H1 (cell line): ENCODE data around the gene EEF2K. TPM values are rescaled to one million over a fixed set of nuclear protein-coding genes. Genes with fewer than 3 reads are reported as not detected.

Experiments used
- CTCF ChIA-PET: fragments of 300-600 bp; sonication (Branson Sonifier 250); formaldehyde crosslinking; loops from one replicate; lab custom pipeline; 2021; ENCODE audit not compliant: partially characterized antibody; lab: Charles Lee
- POLR2A ChIA-PET: fragments of 300-600 bp; sonication (Branson Sonifier 250); formaldehyde crosslinking; loops from one replicate; lab custom pipeline; 2021; ENCODE audit warnings: inconsistent platforms; ENCODE audit not compliant: partially characterized antibody; lab: Charles Lee
- DNase-seq, 2 experiments: peaks; one replicate each; pipeline versions ENCODE4 v3.0.0 to v3.0.0-alpha.2; 2010 to 2022; ENCODE audit warnings: low spot score in 2 of 2, low read depth in 1 of 2, mixed read lengths in 1 of 2
- FAIRE-seq: peaks from 2 replicates; lab custom pipeline; 2011; peaks lifted over from hg19 to GRCh38; lab: Jason Lieb, UNC
- H2AFZ ChIP-seq: 2 replicates; pipeline ENCODE4 v1.8.1; 2012; ENCODE audit warnings: low read length, inconsistent platforms
- H2AK5ac ChIP-seq: 2 replicates; pipeline ENCODE4 v1.6.1; 2013; ENCODE audit warnings: low read depth, low read length
- H2BK120ac ChIP-seq: replicated peaks from 2 replicates; pipeline ENCODE3; 2013; ENCODE audit warnings: low read depth, low read length, inconsistent platforms
- H2BK12ac ChIP-seq: 2 replicates; pipeline ENCODE4 v1.6.1; 2013; ENCODE audit warnings: low read depth, low read length
- H2BK15ac ChIP-seq: 2 replicates; pipeline ENCODE4 v1.6.1; 2013; ENCODE audit warnings: low read length
- H2BK20ac ChIP-seq: 2 replicates; pipeline ENCODE4 v1.6.1; 2013; ENCODE audit warnings: low read length
- H2BK5ac ChIP-seq: 2 replicates; pipeline ENCODE4 v1.6.1; 2013; ENCODE audit warnings: low read depth, low read length
- H3K14ac ChIP-seq: 2 replicates; pipeline ENCODE4 v1.6.1; 2013; ENCODE audit warnings: inconsistent platforms; ENCODE audit not compliant: insufficient read length
- H3K18ac ChIP-seq: 2 replicates; pipeline ENCODE4 v1.6.1; 2013; ENCODE audit warnings: low read length; ENCODE audit errors: extremely low read depth
- H3K23ac ChIP-seq: 2 replicates; pipeline ENCODE4 v1.6.1; 2013; ENCODE audit warnings: inconsistent platforms; ENCODE audit not compliant: insufficient read length
- H3K23me2 ChIP-seq: 2 replicates; pipeline ENCODE4 v1.6.1; 2013; ENCODE audit warnings: low read depth, low read length
- H3K27ac ChIP-seq: 2 replicates; pipeline ENCODE4 v1.6.1; 2011; ENCODE audit warnings: low read depth, low read length, inconsistent platforms
- H3K27me3 ChIP-seq, 4 experiments: replicated peaks in 1 of 4; 1 replicate in 1 of 4; 2 replicates in 3 of 4; pipeline versions ENCODE4 v1.6.1 to v1.8.1; 2011 to 2013; ENCODE audit warnings: low read length in 3 of 4, mild to moderate bottlenecking in 3 of 4, inconsistent platforms in 2 of 4, mixed read lengths in 2 of 4, moderate library complexity in 1 of 4; ENCODE audit not compliant: control insufficient read depth in 3 of 4, insufficient read depth in 3 of 4; ENCODE audit errors: extremely low read depth in 1 of 4
- H3K36me3 ChIP-seq, 4 experiments: 2 replicates each; pipeline versions ENCODE4 v1.6.1 to v1.8.1; 2011 to 2013; ENCODE audit warnings: mild to moderate bottlenecking in 4 of 4, low read length in 3 of 4, moderate library complexity in 2 of 4, control low read depth in 1 of 4, inconsistent platforms in 1 of 4; ENCODE audit not compliant: insufficient read depth in 4 of 4, control insufficient read depth in 2 of 4
- H3K4ac ChIP-seq: replicated peaks from 2 replicates; pipeline ENCODE3; 2013; ENCODE audit warnings: low read length, low read depth, mixed read lengths, inconsistent platforms; ENCODE audit not compliant: insufficient read length
- H3K4me1 ChIP-seq, 4 experiments: replicated peaks in 1 of 4; 1 replicate in 1 of 4; 2 replicates in 3 of 4; pipeline versions ENCODE4 v1.6.1 to v1.8.1; 2011 to 2013; ENCODE audit warnings: low read length in 3 of 4, inconsistent platforms in 2 of 4, mixed read lengths in 1 of 4; ENCODE audit not compliant: insufficient read depth in 4 of 4, control insufficient read depth in 3 of 4
- H3K4me2 ChIP-seq, 2 experiments: 2 replicates each; pipeline versions ENCODE4 v1.6.1 to v1.8.1; 2011 to 2013; ENCODE audit warnings: low read depth in 2 of 2, low read length in 2 of 2, control low read depth in 1 of 2, inconsistent platforms in 1 of 2, mild to moderate bottlenecking in 1 of 2; ENCODE audit not compliant: insufficient read depth in 1 of 2
- H3K4me3 ChIP-seq, 4 experiments: fragments of 200-600, 300-600 bp in 1 of 4; sonication (generic), shearing (Covaris generic), sonication (Bioruptor Twin) in 1 of 4; 2 replicates each; pipeline versions ENCODE4 v1.5.1 to v1.8.1; 2011 to 2016; ENCODE audit warnings: low read length in 4 of 4, low read depth in 3 of 4, control low read depth in 2 of 4, inconsistent platforms in 2 of 4, mild to moderate bottlenecking in 2 of 4, mixed read lengths in 1 of 4, moderate library complexity in 1 of 4; ENCODE audit not compliant: insufficient read depth in 2 of 4; ENCODE audit errors: extremely low read depth in 1 of 4
- H3K56ac ChIP-seq: replicated peaks from 2 replicates; pipeline ENCODE3; 2013; ENCODE audit warnings: low read depth, mild to moderate bottlenecking, mixed read lengths, low read length, inconsistent platforms; ENCODE audit not compliant: insufficient read length
- H3K79me1 ChIP-seq: 2 replicates; pipeline ENCODE4 v1.6.1; 2013; ENCODE audit warnings: low read depth, low read length, control low read depth
- H3K79me2 ChIP-seq, 2 experiments: 2 replicates each; pipeline versions ENCODE4 v1.6.1 to v1.8.1; 2012 to 2013; ENCODE audit warnings: low read length in 2 of 2, mild to moderate bottlenecking in 2 of 2, inconsistent platforms in 1 of 2; ENCODE audit not compliant: insufficient read depth in 2 of 2, control insufficient read depth in 1 of 2
- H3K9ac ChIP-seq, 4 experiments: replicated peaks in 1 of 4; 1 replicate in 1 of 4; 2 replicates in 3 of 4; pipeline versions ENCODE4 v1.6.1 to v1.8.1; 2011 to 2013; ENCODE audit warnings: low read depth in 3 of 4, low read length in 3 of 4, control low read depth in 2 of 4, mild to moderate bottlenecking in 2 of 4, moderate library complexity in 2 of 4, inconsistent platforms in 1 of 4; ENCODE audit errors: extremely low read depth in 1 of 4
- H3K9me3 ChIP-seq, 2 experiments: 2 replicates each; pipeline versions ENCODE4 v1.6.1 to v1.8.1; 2012 to 2013; ENCODE audit warnings: mild to moderate bottlenecking in 2 of 2, moderate library complexity in 2 of 2, control low read depth in 1 of 2, inconsistent platforms in 1 of 2, low read depth in 1 of 2, low read length in 1 of 2, mixed read lengths in 1 of 2; ENCODE audit not compliant: insufficient read depth in 2 of 2
- H4K20me1 ChIP-seq, 2 experiments: replicated peaks in 1 of 2; 2 replicates each; pipeline versions ENCODE3 to v1.8.1; 2011 to 2013; ENCODE audit warnings: inconsistent platforms in 2 of 2, low read length in 2 of 2, mild to moderate bottlenecking in 1 of 2; ENCODE audit not compliant: insufficient read depth in 2 of 2, control insufficient read depth in 1 of 2
- H4K5ac ChIP-seq: 2 replicates; pipeline ENCODE4 v1.6.1; 2013; ENCODE audit warnings: low read length, low read depth, mixed read lengths, inconsistent platforms; ENCODE audit not compliant: insufficient read length
- H4K8ac ChIP-seq: 2 replicates; pipeline ENCODE4 v1.8.0; 2013; ENCODE audit warnings: mild to moderate bottlenecking, moderate library complexity, low read length, inconsistent platforms; ENCODE audit not compliant: insufficient read depth; ENCODE audit errors: extremely low read depth
- H4K91ac ChIP-seq: replicated peaks from 2 replicates; pipeline ENCODE3; 2013; ENCODE audit warnings: low read length, mixed read lengths, inconsistent platforms; ENCODE audit not compliant: insufficient read length
- GABPA ChIP-seq: IDR thresholded peaks from 2 replicates; pipeline ENCODE4 v1.6.1; 2011; ENCODE audit warnings: mild to moderate bottlenecking, low read length, moderate library complexity, borderline replicate concordance; ENCODE audit not compliant: insufficient read depth
- KDM4A ChIP-seq: IDR thresholded peaks from one replicate; pipeline ENCODE4 v1.7.1; 2012; ENCODE audit warnings: low read depth, mild to moderate bottlenecking, moderate library complexity, low read length, inconsistent platforms; ENCODE audit not compliant: severe bottlenecking
- SAP30 ChIP-seq: fragments of 300-600 bp; sonication (generic); IDR thresholded peaks from 2 replicates; pipeline ENCODE4 v1.7.1; 2012; ENCODE audit warnings: low read length, moderate library complexity, mild to moderate bottlenecking, inconsistent platforms; ENCODE audit not compliant: insufficient read depth, insufficient replicate concordance
- SRF ChIP-seq: IDR thresholded peaks from 2 replicates; pipeline ENCODE4 v1.6.1; 2011; ENCODE audit warnings: mild to moderate bottlenecking, low read depth, low read length, moderate library complexity
- ZNF274 ChIP-seq: IDR thresholded peaks from 2 replicates; pipeline ENCODE4 v1.7.0; 2012; ENCODE audit warnings: low read length, borderline replicate concordance; ENCODE audit errors: extremely low read depth
- WGBS, 2 experiments: shearing (Covaris generic) in 1 of 2; methylation state at CpG; one replicate each; pipeline versions ENCODE4 v1.1.6 to v1.1.7; 2013 to 2015; ENCODE audit warnings: low lambda C conversion rate in 2 of 2, mixed read lengths in 2 of 2, inconsistent platforms in 1 of 2, low coverage in 1 of 2, missing lambda C conversion rate in 1 of 2; ENCODE audit not compliant: insufficient replicate concordance in 2 of 2, insufficient coverage in 1 of 2, insufficient read length in 1 of 2; ENCODE audit errors: extremely low coverage in 1 of 2, missing lambda C conversion rate in 1 of 2; 5-methylcytosine and 5-hydroxymethylcytosine counted together
- polyA plus RNA-seq, 7 experiments: library from polyadenylated mRNA; depleted of rRNA in 3 of 7; stranded (reverse) in 5 of 7; unstranded in 2 of 7; fragments of >200 nt in 5 of 7; fragments of 200-250 nt in 2 of 7; gene quantifications; 1 replicate in 5 of 7; 2 replicates in 1 of 7; 4 replicates in 1 of 7; pipeline versions ENCODE4 v1.2.1 to v1.2.3, GENCODE V29; 2011 to 2013; ENCODE audit warnings: missing spikeins in 2 of 7, mixed read lengths in 2 of 7
- total RNA-seq: library from RNA; stranded (reverse); fragmentation: NEBNext Ultra II Directional; extraction: Animal tissue kit (Norgen Biotek cat#: 25700); gene quantifications from 2 replicates; pipeline ENCODE4 v1.2.1, GENCODE V29; 2021

Gene EEF2K
- total and polyA plus RNA-seq, 2 of the 8 experiments (the other 6 are each of a cell fraction or from before 2014, with no cell fraction given) = 14.9 to 30.2 TPM

DNA sequence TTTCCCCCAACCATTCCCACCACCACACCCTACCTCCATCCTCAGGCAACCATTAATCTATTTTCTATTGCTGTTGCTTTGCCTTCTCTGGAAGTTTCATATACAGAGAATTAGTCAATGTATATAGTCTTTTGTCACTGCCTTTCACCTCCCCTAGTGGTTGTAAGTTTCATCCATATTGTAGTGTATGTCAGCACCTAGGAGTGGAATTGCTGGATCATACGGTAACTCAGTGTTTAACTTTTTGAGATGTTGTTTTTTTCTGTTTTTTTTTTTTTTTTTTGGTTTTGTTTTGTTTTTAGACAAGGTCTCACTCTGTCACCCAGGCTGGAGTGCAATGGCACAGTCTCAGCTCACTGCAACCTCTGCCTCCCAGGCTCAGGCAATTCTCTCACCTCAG, 16.9 kb downstream of the EEF2K start:
- H2AK5ac ChIP-seq = no peak overlapping the region
- no peak overlapping the region for H2BK12ac ChIP-seq
- no peaks in the 10 kb centered on the region for H3K23me2 ChIP-seq
- FAIRE-seq (no peak), DNase-seq (no peak)
- peaks cover 0 to 1% of the 10 kb centered on the region in 2 experiments for H4K20me1 ChIP-seq
- no peaks in the 10 kb centered on the region; the same call in 1 of the 2 replicates for H3K79me1 ChIP-seq
- H3K4me1 ChIP-seq = peaks cover 0 to 7% (median 4%) of the 10 kb centered on the region in 4 experiments; a peak in 6 of 7 replicates
- H3K4me2 ChIP-seq = no peak overlapping the region
- H3K27ac ChIP-seq = no peak overlapping the region
- H3K18ac ChIP-seq = no peak overlapping the region
- H4K8ac ChIP-seq = no peak overlapping the region
- H4K5ac ChIP-seq = no peak overlapping the region
- H4K91ac ChIP-seq = no peak overlapping the region
- H3K36me3 ChIP-seq = no peaks in the 10 kb centered on the region
- WGBS, 2 experiments = 90% methylated on average over 1 of the region's 1 CpG; no CpG with 5 or more reads in 1 of the 2 experiments
- H3K14ac ChIP-seq = no peak overlapping the region
- H3K27me3 ChIP-seq = no peaks in the 10 kb centered on the region
- H2BK20ac ChIP-seq = no peak overlapping the region
- H2BK15ac ChIP-seq = no peak overlapping the region
- H2BK120ac ChIP-seq = no peak overlapping the region
- CTCF ChIA-PET = interaction anchor here (1.0 to 9.1 kb wide), 3 partner anchors 13 to 77 kb away, joined by 3 to 66 read pairs (median 3); partner anchors contain the start of gene EEF2K
- H3K79me2 ChIP-seq = peaks cover 0 to 7% of the 10 kb centered on the region in 2 experiments; a peak in 1 of 4 replicates
- H2AFZ ChIP-seq = no peak overlapping the region
- no peak overlapping the region for H3K56ac ChIP-seq
- H3K4ac ChIP-seq = no peak overlapping the region
- no peaks in the 10 kb centered on the region for H3K9me3 ChIP-seq
- no peak overlapping the region for H3K23ac ChIP-seq
- H2BK5ac ChIP-seq = no peak overlapping the region
- H3K4me3 ChIP-seq = no peak overlapping the region
- POLR2A ChIA-PET = interaction anchor here (0.6 to 1.4 kb wide), 2 partner anchors 15 to 416 kb away, joined by 3 read pairs; no protein-coding TSS in a partner anchor
- no peak overlapping the region for H3K9ac ChIP-seq
- no peak for TF ChIP-seq SAP30
- TF ChIP-seq SRF = no peak
- TF ChIP-seq ZNF274 = no peak
- no peak for TF ChIP-seq KDM4A
- TF ChIP-seq GABPA = no peak
